ENCODE measurements around the gene ATP6V0E1. TPM values are rescaled to one million over a fixed set of nuclear protein-coding genes. Genes with fewer than 3 reads are reported as not detected.
"Not testable (repeated sequence)": the region's sequence is repeated elsewhere in the genome, so short reads cannot be mapped to it uniquely, and the experiment has no call there.

The ATP6V0E1 gene
- total RNA-seq, 3 donors from 2014 or later = 173 to 219 (median 185) TPM

GRCh38 chr5:173042763-173043107 lies 59.2 kb downstream of the ATP6V0E1 start:
- H3K27ac ChIP-seq = no peak overlapping the region
- H3K36me3 ChIP-seq = no peaks in the 10 kb centered on the region
- TF ChIP-seq POLR2A (IDR thresholded peaks at IDR 0.05) (no peak), CTCF (IDR thresholded peaks at IDR 0.05) (no peak), POLR2AphosphoS5 (IDR thresholded peaks at IDR 0.05) (no peak)
- DNase-seq (ENCODE audit: low spot score in 2 of 2) = no peak
- H3K27me3 ChIP-seq = no peaks in the 10 kb centered on the region
- no peak overlapping the region for H3K4me3 ChIP-seq
- H3K9me3 ChIP-seq = no peaks in the 10 kb centered on the region
- intact Hi-C loops (cut with DNase I; ENCODE audit: low total_unique reads) = no loop called here
- no peaks in the 10 kb centered on the region for H3K4me1 ChIP-seq

GRCh38 chr5:173045474-173045873 lies 61.9 kb downstream of the ATP6V0E1 start:
- no peak for DNase-seq (ENCODE audit: low spot score in 2 of 2)
- H3K4me1 ChIP-seq = no peaks in the 10 kb centered on the region
- intact Hi-C loops (cut with DNase I; ENCODE audit: low total_unique reads) = no loop called here
- H3K9me3 ChIP-seq = no peaks in the 10 kb centered on the region
- no peaks in the 10 kb centered on the region for H3K36me3 ChIP-seq
- TF ChIP-seq CTCF (IDR thresholded peaks at IDR 0.05) (no peak), POLR2A (IDR thresholded peaks at IDR 0.05) (no peak), POLR2AphosphoS5 (IDR thresholded peaks at IDR 0.05) (no peak)
- H3K27me3 ChIP-seq = no peaks in the 10 kb centered on the region
- no peak overlapping the region for H3K4me3 ChIP-seq
- H3K27ac ChIP-seq = no peak overlapping the region

- DNase-seq (ENCODE audit: low spot score in 2 of 2); H3K27ac ChIP-seq; H3K27me3 ChIP-seq; H3K36me3 ChIP-seq; H3K4me3 ChIP-seq; H3K9me3 ChIP-seq; H3K4me1 ChIP-seq: not testable (repeated sequence)
- intact Hi-C loops (cut with DNase I; ENCODE audit: low total_unique reads) = loop anchor here (1.0 kb wide), 1 partner anchor 40 kb away; no protein-coding TSS in a partner anchor
These were observed 63.7 kb downstream of the ATP6V0E1 start for GRCh38 chr5:173047096-173047837.

GRCh38 chr5:173047838-173048105 lies 64.2 kb downstream of the ATP6V0E1 start:
- H3K9me3 ChIP-seq = no peaks in the 10 kb centered on the region
- TF ChIP-seq POLR2A (IDR thresholded peaks at IDR 0.05) = no peak
- TF ChIP-seq CTCF (IDR thresholded peaks at IDR 0.05) = no peak
- no peak for TF ChIP-seq POLR2AphosphoS5 (IDR thresholded peaks at IDR 0.05)

GRCh38 chr5:173050791-173051190 lies 67.2 kb downstream of the ATP6V0E1 start:
- no peaks in the 10 kb centered on the region for H3K9me3 ChIP-seq
- no peaks in the 10 kb centered on the region for H3K27me3 ChIP-seq
- TF ChIP-seq POLR2AphosphoS5 (IDR thresholded peaks at IDR 0.05) (no peak), CTCF (IDR thresholded peaks at IDR 0.05) (no peak), POLR2A (IDR thresholded peaks at IDR 0.05) (no peak)
- intact Hi-C loops (cut with DNase I; ENCODE audit: low total_unique reads) = loop anchor here (10.0 kb wide), 1 partner anchor 66 kb away; the partner anchor contains the start of gene ATP6V0E1
- DNase-seq (ENCODE audit: low spot score in 2 of 2) = no peak
- H3K27ac ChIP-seq = no peak overlapping the region
- no peak overlapping the region for H3K4me3 ChIP-seq
- no peaks in the 10 kb centered on the region for H3K36me3 ChIP-seq
- H3K4me1 ChIP-seq = no peaks in the 10 kb centered on the region

More at GRCh38 chr5:173047838-173048105, 64.2 kb downstream of the ATP6V0E1 start:
- DNase-seq (ENCODE audit: low spot score in 2 of 2) = no peak
- H3K27ac ChIP-seq = no peak overlapping the region
- H3K36me3 ChIP-seq = no peaks in the 10 kb centered on the region
- no peaks in the 10 kb centered on the region for H3K4me1 ChIP-seq
- H3K27me3 ChIP-seq = no peaks in the 10 kb centered on the region
- intact Hi-C loops (cut with DNase I; ENCODE audit: low total_unique reads) = loop anchor here (1.0 kb wide), 1 partner anchor 40 kb away; no protein-coding TSS in a partner anchor
- H3K4me3 ChIP-seq = no peak overlapping the region

All from breast epithelium (tissue), 4 donors.